SW 1271 (cell line): ENCODE measurements around the gene MED26.

Experiments used
- DNase-seq, 2 experiments: peaks; one replicate each; lab custom pipeline; 2025; lab: John Stamatoyannopoulos, UW

Gene MED26

DNA sequence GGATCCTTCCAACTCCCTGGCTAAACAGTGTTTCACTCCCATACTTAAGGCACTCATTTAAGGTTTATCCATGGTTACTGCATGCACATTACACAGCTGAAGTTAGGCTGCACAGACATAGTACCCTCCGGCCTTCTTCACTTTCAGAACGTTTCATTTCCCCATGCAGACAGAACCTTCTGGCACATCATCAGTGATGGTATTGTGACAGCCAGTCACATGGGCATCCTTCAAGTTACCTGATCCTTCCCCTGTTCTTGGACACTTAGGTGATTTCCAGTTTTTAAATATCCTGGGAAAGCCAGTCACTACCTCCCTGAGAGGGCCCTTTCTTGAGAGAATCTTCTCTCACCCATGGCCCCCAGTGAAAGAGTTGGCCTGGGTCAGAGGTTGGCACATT is 22.8 kb upstream of the MED26 start:
- no peak for DNase-seq

DNA sequence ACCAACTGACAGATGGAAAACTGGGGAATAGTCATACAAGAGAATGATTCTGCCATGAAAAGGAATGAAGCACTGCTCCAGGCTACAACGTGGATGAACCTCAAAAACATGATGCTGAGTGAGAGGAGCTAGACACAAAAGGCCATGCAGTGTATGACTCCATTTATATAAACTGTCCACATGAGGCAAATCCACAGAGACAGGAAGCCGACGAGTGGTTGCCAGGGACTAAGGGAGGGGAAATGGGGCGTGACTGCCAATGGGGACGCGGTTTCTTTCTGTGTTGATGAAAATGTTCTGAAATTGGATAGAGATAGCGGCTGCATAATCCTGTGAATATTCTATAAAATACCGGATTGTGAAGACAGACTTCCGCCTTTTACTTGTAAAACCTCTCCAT is 21.7 kb upstream of the MED26 start:
- DNase-seq = no peak

GRCh38 chr19:16645140-16645539 is 17.1 kb upstream of the MED26 start:
- DNase-seq = no peak

- DNase-seq = no peak
Measured at GRCh38 chr19:16641695-16642094, 13.7 kb upstream of the MED26 start.

DNA sequence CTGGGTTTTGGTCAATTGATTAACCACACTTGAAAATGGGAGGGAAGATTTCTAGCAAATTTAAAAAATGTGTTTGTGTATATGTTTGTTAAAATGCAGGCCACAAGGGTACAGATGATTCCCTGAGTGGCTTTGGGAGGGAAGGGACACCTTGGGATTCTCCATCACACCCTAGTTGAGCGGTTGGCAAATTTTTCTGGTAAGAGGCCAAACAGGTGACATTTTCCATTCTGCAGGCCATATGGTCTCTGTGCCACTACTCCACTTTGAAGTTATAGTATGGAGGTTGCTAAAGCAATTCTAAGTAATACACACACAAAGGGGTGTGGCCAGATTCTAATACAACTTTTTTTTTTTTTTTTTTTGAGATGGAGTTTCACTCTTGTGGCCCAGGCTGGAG is 12.9 kb upstream of the MED26 start:
- DNase-seq = no peak

DNA sequence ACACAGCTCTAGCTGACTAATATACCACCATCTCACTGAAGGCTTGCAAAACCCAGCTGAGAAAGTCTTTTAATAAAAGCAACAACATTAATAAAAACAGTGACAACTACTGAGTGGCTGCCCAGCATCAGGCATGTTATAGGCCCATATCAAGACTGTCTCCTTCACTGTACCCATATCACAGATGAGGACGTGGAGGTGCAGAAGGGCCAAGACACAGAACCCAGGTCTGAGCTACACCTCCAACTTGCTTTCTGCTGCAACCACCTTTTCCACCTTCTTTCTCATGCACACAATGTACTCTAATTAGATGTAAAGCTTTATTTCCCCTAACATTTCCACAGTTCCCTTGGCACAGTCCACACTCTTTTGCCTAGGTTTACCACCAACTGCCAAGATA is 10.7 kb upstream of the MED26 start:
- DNase-seq = no peak

- DNase-seq = no peak
Measured at GRCh38 chr19:16637535-16637934, 9.5 kb upstream of the MED26 start.

DNA sequence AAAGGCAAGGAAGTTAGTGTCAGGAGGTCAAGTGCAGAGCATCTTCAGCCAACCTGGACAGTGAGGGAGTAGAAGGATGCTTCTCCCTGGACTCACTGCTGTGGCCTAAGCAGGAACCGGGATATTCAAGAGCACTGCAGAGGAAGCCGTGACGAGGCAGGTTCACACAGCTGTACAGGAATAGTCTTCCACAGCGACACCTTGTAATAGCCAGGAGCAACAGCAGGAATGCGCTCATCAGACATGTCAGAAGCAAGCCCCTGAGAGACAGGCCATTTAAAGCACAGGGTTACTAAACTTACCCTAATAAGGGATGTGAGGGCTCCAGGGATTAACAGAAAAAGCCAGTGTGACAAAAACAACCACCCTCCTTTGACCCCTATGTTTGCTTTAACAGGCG is 3.5 kb upstream of the MED26 start:
- DNase-seq = no peak

DNA sequence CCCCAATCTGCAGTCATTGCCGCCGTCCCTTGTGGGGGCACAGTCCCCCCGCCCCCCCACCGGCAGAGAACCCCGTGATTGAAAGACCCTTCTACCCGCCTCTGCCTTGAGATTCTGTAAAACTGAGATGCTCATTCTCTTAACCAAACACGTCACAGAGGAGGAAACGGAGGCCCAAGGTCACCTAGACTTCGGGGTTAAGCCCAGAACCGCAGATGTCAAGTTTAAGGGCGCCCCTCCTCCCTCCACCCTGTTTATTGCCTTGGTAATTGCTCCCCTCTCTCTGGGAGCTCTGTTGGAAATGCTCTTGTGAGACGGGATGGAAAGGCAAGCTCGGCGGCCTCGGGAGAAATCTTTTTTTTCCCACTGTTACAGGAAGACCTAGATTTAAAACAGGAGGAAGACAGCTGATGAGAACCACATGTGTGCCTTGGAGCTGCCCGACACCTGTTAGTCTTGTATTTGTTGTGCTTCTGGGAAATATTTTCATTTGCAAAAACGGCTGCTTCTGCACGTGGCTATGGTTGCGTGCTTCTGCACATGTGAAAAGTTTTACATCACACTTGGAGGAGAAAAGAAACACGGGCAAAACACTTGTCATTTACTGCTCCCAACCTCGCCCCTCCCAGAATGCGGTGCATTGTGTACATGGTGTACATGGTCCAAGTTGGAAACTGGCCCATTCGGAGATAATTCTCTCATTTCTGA is 1.1 kb upstream of the MED26 start:
- DNase-seq = no peak

DNA sequence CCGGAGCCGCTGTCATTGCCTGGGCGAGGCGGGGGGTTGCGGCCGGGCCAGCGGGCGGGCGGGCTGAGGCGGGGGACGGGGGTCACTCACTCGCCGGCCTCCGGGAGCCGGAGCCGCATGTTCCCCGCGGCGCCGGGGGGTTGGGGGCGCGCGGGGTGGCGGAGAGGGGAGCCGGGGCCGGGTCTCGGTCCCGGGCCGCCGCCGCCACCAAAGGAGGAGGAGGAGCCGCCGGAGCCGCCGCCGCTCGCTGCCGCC is 149 bp downstream of the MED26 start:
- no peak for DNase-seq

GRCh38 chr19:16627193-16627927 is 644 bp downstream of the MED26 start:
- no peak for DNase-seq

DNA sequence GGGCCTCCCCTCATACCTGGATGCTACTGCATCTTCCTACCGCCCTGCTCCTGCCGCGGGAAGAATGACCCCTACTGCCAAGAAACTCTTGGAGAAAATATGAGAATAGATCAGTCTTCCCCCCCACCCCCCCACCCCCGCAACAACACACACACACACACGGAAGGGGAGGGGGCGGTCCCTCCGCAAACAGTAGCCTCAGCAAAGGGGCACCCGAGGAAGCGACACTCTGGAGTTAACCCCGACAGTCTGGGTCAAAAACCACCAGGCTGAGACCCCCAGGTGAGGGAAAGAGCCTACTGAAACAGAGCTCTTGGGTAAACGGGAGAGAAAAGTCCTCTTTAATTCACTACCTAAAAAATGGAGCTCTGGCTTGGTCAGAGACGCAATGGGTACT is 1.2 kb downstream of the MED26 start:
- no peak for DNase-seq

DNA sequence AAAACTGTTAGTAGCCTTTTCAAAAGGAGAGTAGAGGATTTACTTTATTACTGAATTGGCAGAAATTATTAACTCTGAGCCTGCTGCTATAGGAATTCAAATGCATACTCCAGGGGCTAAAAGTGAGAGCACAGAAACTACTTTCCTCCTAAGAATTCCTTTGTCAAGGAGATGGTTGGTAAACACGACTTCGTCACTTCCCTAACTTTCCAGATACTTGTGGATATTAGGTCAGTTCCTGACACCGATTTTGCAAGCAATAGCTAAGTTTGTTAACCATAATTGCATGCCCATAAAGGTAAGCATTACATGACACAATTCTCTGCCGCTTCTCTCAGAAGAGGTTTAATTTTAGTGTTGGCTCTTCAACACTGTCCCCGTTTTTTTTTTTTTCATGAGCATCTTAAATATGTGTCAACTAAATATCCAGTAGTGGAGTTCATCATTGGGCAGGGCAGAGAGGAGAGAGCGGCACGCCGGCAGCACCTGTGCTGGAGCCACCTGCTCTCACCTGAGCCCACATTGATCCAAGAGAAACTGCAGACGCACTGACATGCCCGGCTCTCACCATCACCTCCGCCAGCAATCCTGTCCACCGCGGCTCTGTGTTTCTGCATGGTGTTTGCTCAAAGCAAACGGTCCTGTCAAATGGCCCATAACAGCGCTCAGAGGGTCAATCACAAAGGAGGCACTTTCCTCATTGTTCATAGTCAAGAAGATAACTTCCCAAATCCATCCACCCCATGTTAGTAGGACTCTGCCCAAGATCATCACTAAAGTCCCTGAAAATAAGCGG is 2.6 kb downstream of the MED26 start:
- no peak for DNase-seq

- DNase-seq = no peak
Measured at GRCh38 chr19:16624236-16624635, 3.8 kb downstream of the MED26 start.

- DNase-seq = no peak
Measured at GRCh38 chr19:16623576-16623975, 4.4 kb downstream of the MED26 start.

- DNase-seq = no peak
Measured at GRCh38 chr19:16623066-16623465, 4.9 kb downstream of the MED26 start.

DNA sequence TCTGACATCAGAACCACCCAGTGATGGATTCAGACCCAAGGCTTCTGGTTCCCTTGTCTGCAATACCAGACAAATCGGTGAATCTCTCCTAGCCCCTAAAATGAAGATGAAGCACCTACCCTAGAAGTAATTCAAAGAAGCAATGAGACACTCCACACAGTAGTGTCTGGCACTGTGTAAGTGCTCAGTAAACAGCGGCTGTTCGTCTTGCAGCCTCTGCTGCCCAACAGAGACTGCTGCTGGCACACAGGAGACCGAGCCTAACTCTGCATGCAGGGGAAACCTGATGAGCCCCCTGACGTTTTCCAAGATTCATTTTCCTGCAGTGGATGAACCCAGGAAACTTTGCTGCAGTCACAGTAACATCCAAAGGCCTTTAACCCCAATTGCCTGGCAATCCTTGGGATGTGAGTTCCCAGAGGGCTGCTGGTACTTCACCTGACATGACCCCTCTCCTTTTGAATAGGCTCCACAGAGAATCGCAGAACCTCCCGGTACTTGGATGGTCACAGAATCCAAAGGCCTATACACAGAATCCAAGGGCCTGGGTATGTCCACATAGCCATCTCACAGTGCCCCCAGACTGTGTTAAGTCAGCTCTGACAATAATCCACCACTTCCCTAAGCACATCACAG is 6.7 kb downstream of the MED26 start:
- no peak for DNase-seq

DNA sequence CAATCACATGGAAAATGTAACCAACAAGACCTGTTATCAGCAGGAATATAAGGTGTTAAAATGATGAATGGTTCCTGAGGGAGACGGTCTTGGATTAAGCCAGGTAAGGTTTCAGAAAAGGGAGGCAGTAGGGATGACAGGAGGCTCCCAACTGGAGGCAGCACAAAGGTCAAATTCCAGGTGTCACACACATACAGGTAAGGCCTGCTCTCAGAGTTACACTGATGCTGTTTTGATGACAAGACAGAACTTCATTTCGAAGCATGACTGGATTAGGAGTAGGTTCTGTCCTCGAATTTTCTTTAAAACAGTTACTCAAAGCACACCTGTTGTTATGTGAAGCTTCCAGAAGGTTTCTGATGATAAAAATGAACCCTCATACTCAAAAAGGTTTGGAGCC is 7.4 kb downstream of the MED26 start:
- no peak for DNase-seq

- no peak for DNase-seq
Measured at GRCh38 chr19:16620018-16620417, 8.0 kb downstream of the MED26 start.

DNA sequence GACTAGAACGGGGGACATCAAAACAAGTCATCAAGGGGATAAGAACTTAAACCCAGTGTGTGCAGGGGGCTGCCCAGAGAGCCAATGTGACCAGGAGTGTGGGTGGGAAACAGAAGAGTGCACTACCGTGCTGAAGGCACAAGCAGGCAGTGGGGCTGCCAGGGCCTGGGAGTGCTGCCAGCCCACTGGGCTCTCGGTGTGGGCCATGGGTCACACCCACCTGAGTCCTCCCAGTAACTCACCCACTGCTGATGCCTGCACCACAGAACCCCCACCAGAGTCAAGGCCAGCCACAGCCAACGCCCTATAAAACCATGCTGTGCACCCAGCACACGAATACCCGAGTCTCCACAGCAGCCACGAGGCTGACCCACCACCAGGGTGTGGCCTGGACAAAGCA is 8.5 kb downstream of the MED26 start:
- no peak for DNase-seq

DNA sequence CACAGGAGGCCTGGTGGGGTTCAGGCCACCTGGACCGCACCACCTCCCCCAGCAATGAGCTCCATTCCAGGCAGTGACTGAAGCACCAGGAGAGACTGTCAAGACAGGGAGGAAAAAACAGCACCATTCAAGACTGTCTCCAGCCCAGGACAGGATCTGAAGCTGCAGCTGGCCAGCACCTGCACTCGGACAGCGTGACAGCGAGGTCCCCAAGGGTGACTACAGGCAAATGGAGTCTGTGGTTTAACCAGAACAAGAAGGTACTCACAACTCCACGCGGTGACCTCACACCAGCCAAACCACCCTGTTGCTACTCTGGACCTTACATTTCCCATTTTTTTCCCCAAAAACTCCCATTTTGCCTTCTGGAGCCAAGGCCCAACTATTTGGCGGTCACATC is 9.8 kb downstream of the MED26 start:
- no peak for DNase-seq

DNA sequence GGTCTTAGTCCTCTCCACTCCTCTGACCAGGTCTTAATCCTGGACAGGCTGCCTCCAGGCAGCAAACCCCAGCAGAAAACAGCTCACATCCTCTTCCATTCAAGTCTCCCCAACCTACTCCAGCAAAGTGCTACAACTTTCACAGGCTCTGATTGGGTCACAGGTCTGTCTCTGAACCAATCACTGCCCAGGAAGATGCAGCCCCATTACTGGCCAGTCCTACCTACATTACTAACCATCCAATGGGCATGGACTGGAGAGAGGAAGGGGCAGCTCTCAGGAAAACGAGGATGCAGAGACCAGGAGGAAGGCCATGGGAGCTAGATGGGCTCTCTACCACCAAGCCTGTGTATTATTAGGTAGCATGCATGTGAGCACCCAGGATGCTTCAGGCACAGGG is 12.2 kb downstream of the MED26 start:
- DNase-seq = no peak

DNA sequence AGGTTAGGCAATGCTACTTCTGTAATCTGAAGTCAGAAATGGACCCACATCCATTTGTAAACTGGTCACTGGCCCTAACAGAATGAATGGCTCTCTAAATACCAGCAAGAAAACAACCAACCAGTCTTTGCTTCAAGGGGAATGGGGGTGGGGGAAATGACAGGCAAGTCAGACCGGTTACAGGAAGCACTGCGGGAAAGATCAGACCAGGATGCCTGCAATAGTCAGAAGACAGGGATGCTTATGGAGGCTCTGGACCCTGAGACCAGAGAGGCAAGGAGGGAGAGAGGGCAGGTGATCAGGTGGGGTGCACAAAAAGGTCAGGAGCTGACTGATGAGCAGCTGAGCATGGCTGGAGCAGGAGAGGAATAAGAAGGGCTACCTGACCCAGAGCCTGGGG is 13.1 kb downstream of the MED26 start:
- DNase-seq = no peak
